ENCODE measurements around the gene EIF5B. TPM values are rescaled to one million over a fixed set of nuclear protein-coding genes. Genes with fewer than 3 reads are reported as not detected.

Gene EIF5B
- total and polyA plus RNA-seq, 2 of the 8 experiments (the other 6 are each of a cell fraction or from before 2014, with no cell fraction given): 10.7 to 64.5 TPM

DNA sequence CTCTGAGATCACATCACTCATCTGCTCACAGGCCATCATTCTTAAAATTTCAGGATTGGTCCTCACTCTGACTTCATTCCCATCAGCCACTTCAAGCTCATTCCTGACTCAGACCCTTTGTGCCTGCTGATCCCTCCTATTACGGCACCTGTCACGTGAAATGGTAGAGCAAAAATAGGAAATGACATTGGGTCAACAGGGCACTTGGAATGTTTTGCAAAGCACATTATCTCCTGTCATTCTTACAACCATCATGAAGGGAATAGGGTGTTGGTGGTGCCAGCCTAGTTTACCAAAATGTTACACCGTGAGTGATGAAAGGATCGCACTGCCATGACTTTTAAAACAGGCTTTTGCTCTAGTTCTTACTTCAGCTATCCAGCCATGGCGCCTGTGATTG is 61.1 kb downstream of the EIF5B start:
- WGBS, 2 experiments (ENCODE audit: extremely low coverage in 1 of 2, insufficient coverage in 1 of 2, insufficient read length in 1 of 2, insufficient replicate concordance in 2 of 2, low coverage in 1 of 2, low lambda C conversion rate in 2 of 2, missing lambda C conversion rate in 1 of 2): 93% methylated on average over 5 of the region's 5 CpGs; no CpG with 5 or more reads in 1 of the 2 experiments
- TF ChIP-seq TAF1 (IDR thresholded peaks at IDR 0.05; ENCODE audit: low read depth, low read length) (no peak), SUZ12 (IDR thresholded peaks at IDR 0.05; ENCODE audit: low read length) (no peak), SIN3A (conservative IDR thresholded peaks at IDR 0.05 in 1 of 2, IDR thresholded peaks at IDR 0.05 in 1 of 2; ENCODE audit: low read depth in 1 of 2, low read length in 2 of 2) (no peak), GABPA (IDR thresholded peaks at IDR 0.05; ENCODE audit: borderline replicate concordance, insufficient read depth, low read length) (no peak), RNF2 (IDR thresholded peaks at IDR 0.05; ENCODE audit: borderline replicate concordance, low read depth, low read length, missing control alignments, poor library complexity, severe bottlenecking) (no peak), EP300 (IDR thresholded peaks at IDR 0.05; ENCODE audit: borderline replicate concordance in 1 of 2, low read depth in 2 of 2, low read length in 2 of 2) (no peak), KDM4A (IDR thresholded peaks at IDR 0.05; ENCODE audit: low read depth, low read length, severe bottlenecking) (no peak), TCF12 (IDR thresholded peaks at IDR 0.05; ENCODE audit: low read depth, low read length) (no peak), SP4 (IDR thresholded peaks at IDR 0.05; ENCODE audit: low read length) (no peak), EGR1 (IDR thresholded peaks at IDR 0.05; ENCODE audit: borderline replicate concordance, low read depth, low read length) (no peak)
- TF ChIP-seq, protein P1, sequence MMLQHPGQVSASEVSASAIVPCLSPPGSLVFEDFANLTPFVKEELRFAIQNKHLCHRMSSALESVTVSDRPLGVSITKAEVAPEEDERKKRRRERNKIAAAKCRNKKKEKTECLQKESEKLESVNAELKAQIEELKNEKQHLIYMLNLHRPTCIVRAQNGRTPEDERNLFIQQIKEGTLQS (IDR thresholded peaks at IDR 0.05; ENCODE audit: insufficient read depth, low read depth, low read length): no peak
- TF ChIP-seq, protein P2, sequence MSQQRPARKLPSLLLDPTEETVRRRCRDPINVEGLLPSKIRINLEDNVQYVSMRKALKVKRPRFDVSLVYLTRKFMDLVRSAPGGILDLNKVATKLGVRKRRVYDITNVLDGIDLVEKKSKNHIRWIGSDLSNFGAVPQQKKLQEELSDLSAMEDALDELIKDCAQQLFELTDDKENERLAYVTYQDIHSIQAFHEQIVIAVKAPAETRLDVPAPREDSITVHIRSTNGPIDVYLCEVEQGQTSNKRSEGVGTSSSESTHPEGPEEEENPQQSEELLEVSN (IDR thresholded peaks at IDR 0.05): no peak

More for the DNA sequence above, 61.1 kb downstream of the EIF5B start:
- no peak overlapping the region for H3K4me3 ChIP-seq (ENCODE audit: extremely low read depth in 1 of 4, insufficient read depth in 2 of 4, low read depth in 3 of 4, low read length in 4 of 4)
- H2BK12ac ChIP-seq (ENCODE audit: low read depth, low read length): no peak overlapping the region
- H4K5ac ChIP-seq (ENCODE audit: insufficient read length, low read depth, low read length): no peak overlapping the region
- no peak overlapping the region for H4K91ac ChIP-seq (replicated peaks; ENCODE audit: insufficient read length, low read length)
- H3K18ac ChIP-seq (ENCODE audit: extremely low read depth, low read length): no peak overlapping the region
- no peak overlapping the region for H3K23ac ChIP-seq (ENCODE audit: insufficient read length)
- no peak overlapping the region for H3K4me2 ChIP-seq (ENCODE audit: insufficient read depth in 1 of 2, low read depth in 2 of 2, low read length in 2 of 2)
- H3K79me1 ChIP-seq (ENCODE audit: low read depth, low read length): no peaks in the 10 kb centered on the region
- H3K9me3 ChIP-seq (ENCODE audit: insufficient read depth in 2 of 2, low read depth in 1 of 2, low read length in 1 of 2): no peaks in the 10 kb centered on the region
- no peak overlapping the region for H2BK15ac ChIP-seq (ENCODE audit: low read length)
- H3K9ac ChIP-seq (replicated peaks in 1 of 4; ENCODE audit: extremely low read depth in 1 of 4, low read depth in 3 of 4, low read length in 3 of 4): no peak overlapping the region; a peak in 1 of 7 replicates
- no peak overlapping the region for H3K14ac ChIP-seq (ENCODE audit: insufficient read length)
- CTCF ChIA-PET (ENCODE audit: partially characterized antibody): interaction anchor here (2.1 kb wide), 1 partner anchor 62 kb away, joined by 6 read pairs; the partner anchor contains the start of genes EIF5B and TXNDC9
- peaks cover 2 to 3% of the 10 kb centered on the region in 2 experiments for H4K20me1 ChIP-seq (replicated peaks in 1 of 2; ENCODE audit: control insufficient read depth in 1 of 2, insufficient read depth in 2 of 2, low read length in 2 of 2)
- H3K27me3 ChIP-seq (replicated peaks in 1 of 4; ENCODE audit: control insufficient read depth in 3 of 4, extremely low read depth in 1 of 4, insufficient read depth in 3 of 4, low read length in 3 of 4): no peaks in the 10 kb centered on the region
- DNase-seq (ENCODE audit: low read depth in 1 of 2, low spot score in 2 of 2) (no peak), FAIRE-seq (no peak)
- H2AK5ac ChIP-seq (ENCODE audit: low read depth, low read length): no peak overlapping the region
- H3K56ac ChIP-seq (replicated peaks; ENCODE audit: insufficient read length, low read depth, low read length): no peak overlapping the region
- POLR2A ChIA-PET (ENCODE audit: partially characterized antibody): interaction anchor here (0.7 to 0.8 kb wide), 2 partner anchors 12 to 27 kb away, joined by 3 read pairs; no protein-coding TSS in a partner anchor
- no peak overlapping the region for H2BK20ac ChIP-seq (ENCODE audit: low read length)
- H3K23me2 ChIP-seq (ENCODE audit: low read depth, low read length): no peaks in the 10 kb centered on the region
- H2BK5ac ChIP-seq (ENCODE audit: low read depth, low read length): no peak overlapping the region
- H4K8ac ChIP-seq (ENCODE audit: extremely low read depth, insufficient read depth, low read length): no peak overlapping the region
- no peaks in the 10 kb centered on the region for H3K79me2 ChIP-seq (ENCODE audit: control insufficient read depth in 1 of 2, insufficient read depth in 2 of 2, low read length in 2 of 2)
- no peak overlapping the region for H3K27ac ChIP-seq (ENCODE audit: low read depth, low read length)
- H2BK120ac ChIP-seq (replicated peaks; ENCODE audit: low read depth, low read length): no peak overlapping the region
- H3K36me3 ChIP-seq (ENCODE audit: control insufficient read depth in 2 of 4, insufficient read depth in 4 of 4, low read length in 3 of 4): peaks cover 17 to 84% (median 64%) of the 10 kb centered on the region in 4 experiments
- H3K4ac ChIP-seq (replicated peaks; ENCODE audit: insufficient read length, low read depth, low read length): no peak overlapping the region
- peaks cover 0 to 3% (median 0%) of the 10 kb centered on the region in 4 experiments; a peak in 2 of 7 replicates for H3K4me1 ChIP-seq (replicated peaks in 1 of 4; ENCODE audit: control insufficient read depth in 3 of 4, insufficient read depth in 4 of 4, low read length in 3 of 4)
- no peak overlapping the region for H2AFZ ChIP-seq (ENCODE audit: low read length)

Data from H1 (cell line).